GM12865 (cell line): ENCODE data around the gene FAM83F.
"Not testable (repeated sequence)": the region's sequence is repeated elsewhere in the genome, so short reads cannot be mapped to it uniquely, and the experiment has no call there.

Experiments used
- DNase-seq: peaks from one replicate; pipeline ENCODE4 v3.0.0; 2010; ENCODE audit warnings: low read depth
- H3K4me3 ChIP-seq: 2 replicates; pipeline ENCODE4 v1.5.1; 2011; ENCODE audit warnings: mild to moderate bottlenecking, low read depth, low read length, control low read depth
- CTCF ChIP-seq: IDR thresholded peaks from 2 replicates; pipeline ENCODE4 v1.5.1; 2011; ENCODE audit warnings: low read length, control low read depth, low read depth, inconsistent platforms; ENCODE audit not compliant: insufficient read depth; ENCODE audit errors: missing control alignments

The FAM83F gene

GRCh38 chr22:39988386-39989114 lies 6.2 kb upstream of the FAM83F start:
- no peak overlapping the region for H3K4me3 ChIP-seq
- DNase-seq = no peak
- no peak for TF ChIP-seq CTCF

- no peak overlapping the region for H3K4me3 ChIP-seq
- TF ChIP-seq CTCF = no peak
- no peak for DNase-seq
Measured at GRCh38 chr22:39989633-39990032, 5.1 kb upstream of the FAM83F start.

- no peak overlapping the region for H3K4me3 ChIP-seq
- DNase-seq = no peak
- no peak for TF ChIP-seq CTCF
Measured at GRCh38 chr22:39990686-39991085, 4.1 kb upstream of the FAM83F start.

GRCh38 chr22:39991159-39991860 lies 3.4 kb upstream of the FAM83F start:
- no peak for DNase-seq
- no peak for TF ChIP-seq CTCF
- no peak overlapping the region for H3K4me3 ChIP-seq

- H3K4me3 ChIP-seq = no peak overlapping the region
Measured at GRCh38 chr22:39992088-39992826, 2.5 kb upstream of the FAM83F start.

GRCh38 chr22:39992894-39993293 lies 1.9 kb upstream of the FAM83F start:
- H3K4me3 ChIP-seq, DNase-seq: not testable (repeated sequence)

More at GRCh38 chr22:39992088-39992826, 2.5 kb upstream of the FAM83F start:
- DNase-seq = no peak
- TF ChIP-seq CTCF = no peak

GRCh38 chr22:39994041-39994565 lies 651 bp upstream of the FAM83F start:
- H3K4me3 ChIP-seq = no peak overlapping the region
- no peak for TF ChIP-seq CTCF
- DNase-seq = no peak
